HepG2 (cell line): Measurements from ENCODE around the gene POLN. TPM values are rescaled to one million over a fixed set of nuclear protein-coding genes. Genes with fewer than 3 reads are reported as not detected.

Source experiments
- AGO1 ChIP-seq: fragments of 200-400 bp; formaldehyde crosslinking; IDR thresholded peaks from 2 replicates; pipeline ENCODE4 v1.6.1; 2017; ENCODE audit warnings: mild to moderate bottlenecking, low read depth, low read length, moderate library complexity; ENCODE audit not compliant: poor library complexity, severe bottlenecking
- ARNT ChIP-seq: fragments of 450-650 bp; IDR thresholded peaks from 2 replicates; pipeline ENCODE4 v1.6.1; 2017
- ATRX ChIP-seq: sonication (generic); formaldehyde crosslinking; IDR thresholded peaks from 2 replicates; pipeline ENCODE4 v1.4.0; 2020; ENCODE audit warnings: missing genetic modification reagents, borderline replicate concordance
- EEA1 ChIP-seq: sonication (generic); formaldehyde crosslinking; IDR thresholded peaks from 2 replicates; pipeline ENCODE4 v1.5.1; 2020; ENCODE audit warnings: mild to moderate bottlenecking, missing genetic modification reagents, borderline replicate concordance
- NFKBIZ ChIP-seq: IDR thresholded peaks from 2 replicates; pipeline ENCODE4 v1.6.1; 2018; ENCODE audit warnings: missing genetic modification reagents, missing compliant biosample characterization
- ONECUT2 ChIP-seq: sonication (generic); formaldehyde crosslinking; IDR thresholded peaks from 2 replicates; pipeline ENCODE4 v1.4.0; 2020; ENCODE audit warnings: missing genetic modification reagents
- RFX1 ChIP-seq: fragments of 450-650 bp; IDR thresholded peaks from 2 replicates; pipeline ENCODE4 v1.6.1; 2017
- ZFP36L1 ChIP-seq: sonication (generic); formaldehyde crosslinking; IDR thresholded peaks from 2 replicates; pipeline ENCODE4 v1.8.0; 2022; ENCODE audit warnings: mild to moderate bottlenecking, missing genetic modification reagents, moderate library complexity
- ZFY ChIP-seq: sonication (generic); formaldehyde crosslinking; IDR thresholded peaks from 2 replicates; pipeline ENCODE4 v1.4.0; 2020; ENCODE audit warnings: missing genetic modification reagents
- ZMYM4 ChIP-seq: sonication (generic); formaldehyde crosslinking; IDR thresholded peaks from 2 replicates; pipeline ENCODE4 v1.8.1; 2023; ENCODE audit warnings: mild to moderate bottlenecking, missing genetic modification reagents
- ZNF232 ChIP-seq: sonication (generic); formaldehyde crosslinking; IDR thresholded peaks from 2 replicates; pipeline ENCODE4 v1.4.0; 2020; ENCODE audit warnings: missing genetic modification reagents, borderline replicate concordance
- ZNF558 ChIP-seq: sonication (generic); formaldehyde crosslinking; IDR thresholded peaks from 2 replicates; pipeline ENCODE4 v1.9.0; 2022; ENCODE audit warnings: mild to moderate bottlenecking, missing genetic modification reagents, borderline replicate concordance
- ZNF562 ChIP-seq: sonication (generic); formaldehyde crosslinking; IDR thresholded peaks from 2 replicates; pipeline ENCODE4 v1.8.0; 2022; ENCODE audit warnings: missing genetic modification reagents, borderline replicate concordance
- ZNF589 ChIP-seq: sonication (generic); formaldehyde crosslinking; conservative IDR thresholded peaks from 2 replicates; pipeline ENCODE4 v1.8.0; 2022; ENCODE audit warnings: mild to moderate bottlenecking, moderate library complexity, missing genetic modification reagents
- ZNF598 ChIP-seq: sonication (generic); formaldehyde crosslinking; IDR thresholded peaks from 2 replicates; pipeline ENCODE4 v1.5.1; 2020; ENCODE audit warnings: mild to moderate bottlenecking, missing genetic modification reagents, borderline replicate concordance
- ZNF713 ChIP-seq: sonication (generic); formaldehyde crosslinking; IDR thresholded peaks from 2 replicates; pipeline ENCODE4 v1.4.0; 2020; ENCODE audit warnings: mild to moderate bottlenecking, missing genetic modification reagents
- ZNF746 ChIP-seq: sonication (generic); formaldehyde crosslinking; IDR thresholded peaks from 2 replicates; pipeline ENCODE4 v1.8.0; 2022; ENCODE audit warnings: mild to moderate bottlenecking, missing genetic modification reagents
- ZNF782 ChIP-seq: sonication (generic); formaldehyde crosslinking; IDR thresholded peaks from 2 replicates; pipeline ENCODE4 v1.4.0; 2020; ENCODE audit warnings: missing genetic modification reagents, mild to moderate bottlenecking, borderline replicate concordance
- polyA plus RNA-seq, 8 experiments: library from polyadenylated mRNA; depleted of rRNA in 3 of 8; stranded (reverse) in 7 of 8; unstranded in 1 of 8; fragments of >200 nt; fragmentation: Illumina TruSeq in 4 of 8; extraction: Trizol in 4 of 8; gene quantifications; 2 replicates each; pipeline versions ENCODE4 v1.2.1 to v1.2.3, GENCODE V29; 2011 to 2016; ENCODE audit warnings: low read depth in 4 of 8, missing spikeins in 1 of 8, mixed read lengths in 1 of 8; ENCODE audit not compliant: insufficient read depth in 1 of 8
- total RNA-seq, 5 experiments: library from RNA; depleted of rRNA; stranded (reverse); fragments of >200 nt; fragmentation: Illumina TruSeq; extraction: Trizol; gene quantifications; 2 replicates each; pipeline ENCODE4 v1.2.3, GENCODE V29; 2016; ENCODE audit warnings: low read depth in 1 of 5
- TF ChIP-seq, protein P1 (sequence below): sonication (generic); formaldehyde crosslinking; IDR thresholded peaks from 2 replicates; pipeline ENCODE4 v1.5.1; 2020; ENCODE audit warnings: mild to moderate bottlenecking, missing genetic modification reagents, moderate library complexity
- TF ChIP-seq, protein P2 (sequence below): sonication (generic); formaldehyde crosslinking; IDR thresholded peaks from 2 replicates; pipeline ENCODE4 v1.4.0; 2020; ENCODE audit warnings: mild to moderate bottlenecking, missing genetic modification reagents
- TF ChIP-seq, protein P3 (sequence below): sonication (generic); formaldehyde crosslinking; IDR thresholded peaks from 2 replicates; pipeline ENCODE4 v1.5.0; 2020; ENCODE audit warnings: missing genetic modification reagents
- TF ChIP-seq, protein P4 (sequence below): fragments of 450-650 bp; IDR thresholded peaks from 2 replicates; pipeline ENCODE4 v1.6.1; 2017
- TF ChIP-seq, protein P5 (sequence below): sonication (generic); formaldehyde crosslinking; IDR thresholded peaks from 2 replicates; pipeline ENCODE4 v1.4.0; 2020; ENCODE audit warnings: missing genetic modification reagents, mild to moderate bottlenecking, borderline replicate concordance

Gene POLN
- total and polyA plus RNA-seq, 2 of the 13 experiments (the other 11 are each of a cell fraction or from before 2014, with no cell fraction given) = 0.93 to 1.5 TPM

DNA sequence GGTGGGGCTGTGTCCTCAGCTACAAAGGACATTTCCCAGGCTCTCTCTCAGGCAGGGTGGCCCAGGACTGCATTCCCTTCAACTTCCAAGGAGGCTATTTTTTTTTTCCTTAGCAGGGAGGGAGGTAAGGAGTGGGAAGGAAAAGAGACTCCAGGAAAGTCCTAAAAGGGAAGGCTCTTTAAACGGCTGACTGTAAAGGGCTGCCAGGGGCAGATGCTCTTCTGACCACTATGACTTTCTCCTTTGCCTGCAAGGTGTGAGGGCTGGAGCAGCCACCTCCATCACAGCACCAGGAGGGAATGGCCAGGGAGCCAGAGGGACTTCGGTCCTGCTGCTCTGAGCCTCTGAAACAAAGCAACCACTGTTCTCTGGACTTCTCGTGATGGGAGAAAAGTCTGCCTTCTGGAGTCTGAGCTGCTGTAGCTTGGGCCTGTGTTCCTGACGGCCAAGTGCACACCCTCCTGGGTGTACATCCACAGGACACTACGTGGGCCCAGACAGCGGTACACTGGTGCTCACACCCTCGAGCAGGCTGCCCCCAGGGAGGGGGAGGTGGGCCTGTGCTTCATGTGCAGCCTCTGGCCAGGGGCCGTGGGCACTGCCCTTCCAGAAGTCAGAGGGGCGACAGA, 164.9 kb downstream of the POLN start (continued):
- TF ChIP-seq RFX1 = no peak
- no peak for TF ChIP-seq ARNT
- TF ChIP-seq ZNF562 (CRISPR knock-in tag) = no peak
- TF ChIP-seq, protein P1, sequence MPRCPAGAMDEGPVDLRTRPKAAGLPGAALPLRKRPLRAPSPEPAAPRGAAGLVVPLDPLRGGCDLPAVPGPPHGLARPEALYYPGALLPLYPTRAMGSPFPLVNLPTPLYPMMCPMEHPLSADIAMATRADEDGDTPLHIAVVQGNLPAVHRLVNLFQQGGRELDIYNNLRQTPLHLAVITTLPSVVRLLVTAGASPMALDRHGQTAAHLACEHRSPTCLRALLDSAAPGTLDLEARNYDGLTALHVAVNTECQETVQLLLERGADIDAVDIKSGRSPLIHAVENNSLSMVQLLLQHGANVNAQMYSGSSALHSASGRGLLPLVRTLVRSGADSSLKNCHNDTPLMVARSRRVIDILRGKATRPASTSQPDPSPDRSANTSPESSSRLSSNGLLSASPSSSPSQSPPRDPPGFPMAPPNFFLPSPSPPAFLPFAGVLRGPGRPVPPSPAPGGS (CRISPR knock-in tag) = no peak
- no peak for TF ChIP-seq ZFP36L1 (CRISPR knock-in tag)
- no peak for TF ChIP-seq ZNF598
- TF ChIP-seq ZNF589 = no peak
- TF ChIP-seq, protein P2, sequence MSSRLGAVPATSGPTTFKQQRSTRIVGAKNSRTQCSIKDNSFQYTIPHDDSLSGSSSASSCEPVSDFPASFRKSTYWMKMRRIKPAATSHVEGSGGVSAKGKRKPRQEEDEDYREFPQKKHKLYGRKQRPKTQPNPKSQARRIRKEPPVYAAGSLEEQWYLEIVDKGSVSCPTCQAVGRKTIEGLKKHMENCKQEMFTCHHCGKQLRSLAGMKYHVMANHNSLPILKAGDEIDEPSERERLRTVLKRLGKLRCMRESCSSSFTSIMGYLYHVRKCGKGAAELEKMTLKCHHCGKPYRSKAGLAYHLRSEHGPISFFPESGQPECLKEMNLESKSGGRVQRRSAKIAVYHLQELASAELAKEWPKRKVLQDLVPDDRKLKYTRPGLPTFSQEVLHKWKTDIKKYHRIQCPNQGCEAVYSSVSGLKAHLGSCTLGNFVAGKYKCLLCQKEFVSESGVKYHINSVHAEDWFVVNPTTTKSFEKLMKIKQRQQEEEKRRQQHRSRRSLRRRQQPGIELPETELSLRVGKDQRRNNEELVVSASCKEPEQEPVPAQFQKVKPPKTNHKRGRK (CRISPR knock-in tag) = no peak
- TF ChIP-seq ATRX (CRISPR knock-in tag) = no peak
- TF ChIP-seq ZNF782 (CRISPR knock-in tag) = no peak
- no peak for TF ChIP-seq ZNF713
- no peak for TF ChIP-seq ZNF746
- TF ChIP-seq, protein P3, sequence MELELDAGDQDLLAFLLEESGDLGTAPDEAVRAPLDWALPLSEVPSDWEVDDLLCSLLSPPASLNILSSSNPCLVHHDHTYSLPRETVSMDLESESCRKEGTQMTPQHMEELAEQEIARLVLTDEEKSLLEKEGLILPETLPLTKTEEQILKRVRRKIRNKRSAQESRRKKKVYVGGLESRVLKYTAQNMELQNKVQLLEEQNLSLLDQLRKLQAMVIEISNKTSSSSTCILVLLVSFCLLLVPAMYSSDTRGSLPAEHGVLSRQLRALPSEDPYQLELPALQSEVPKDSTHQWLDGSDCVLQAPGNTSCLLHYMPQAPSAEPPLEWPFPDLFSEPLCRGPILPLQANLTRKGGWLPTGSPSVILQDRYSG (CRISPR knock-in tag) = no peak
- no peak for TF ChIP-seq AGO1
- TF ChIP-seq, protein P4, sequence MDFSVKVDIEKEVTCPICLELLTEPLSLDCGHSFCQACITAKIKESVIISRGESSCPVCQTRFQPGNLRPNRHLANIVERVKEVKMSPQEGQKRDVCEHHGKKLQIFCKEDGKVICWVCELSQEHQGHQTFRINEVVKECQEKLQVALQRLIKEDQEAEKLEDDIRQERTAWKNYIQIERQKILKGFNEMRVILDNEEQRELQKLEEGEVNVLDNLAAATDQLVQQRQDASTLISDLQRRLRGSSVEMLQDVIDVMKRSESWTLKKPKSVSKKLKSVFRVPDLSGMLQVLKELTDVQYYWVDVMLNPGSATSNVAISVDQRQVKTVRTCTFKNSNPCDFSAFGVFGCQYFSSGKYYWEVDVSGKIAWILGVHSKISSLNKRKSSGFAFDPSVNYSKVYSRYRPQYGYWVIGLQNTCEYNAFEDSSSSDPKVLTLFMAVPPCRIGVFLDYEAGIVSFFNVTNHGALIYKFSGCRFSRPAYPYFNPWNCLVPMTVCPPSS = no peak
- 0 out of 2 replicates have a peak, but pooled peaks have one; percentile 47 for TF ChIP-seq ZFY
- no peak for TF ChIP-seq ZMYM4 (CRISPR knock-in tag)
- TF ChIP-seq, protein P5, sequence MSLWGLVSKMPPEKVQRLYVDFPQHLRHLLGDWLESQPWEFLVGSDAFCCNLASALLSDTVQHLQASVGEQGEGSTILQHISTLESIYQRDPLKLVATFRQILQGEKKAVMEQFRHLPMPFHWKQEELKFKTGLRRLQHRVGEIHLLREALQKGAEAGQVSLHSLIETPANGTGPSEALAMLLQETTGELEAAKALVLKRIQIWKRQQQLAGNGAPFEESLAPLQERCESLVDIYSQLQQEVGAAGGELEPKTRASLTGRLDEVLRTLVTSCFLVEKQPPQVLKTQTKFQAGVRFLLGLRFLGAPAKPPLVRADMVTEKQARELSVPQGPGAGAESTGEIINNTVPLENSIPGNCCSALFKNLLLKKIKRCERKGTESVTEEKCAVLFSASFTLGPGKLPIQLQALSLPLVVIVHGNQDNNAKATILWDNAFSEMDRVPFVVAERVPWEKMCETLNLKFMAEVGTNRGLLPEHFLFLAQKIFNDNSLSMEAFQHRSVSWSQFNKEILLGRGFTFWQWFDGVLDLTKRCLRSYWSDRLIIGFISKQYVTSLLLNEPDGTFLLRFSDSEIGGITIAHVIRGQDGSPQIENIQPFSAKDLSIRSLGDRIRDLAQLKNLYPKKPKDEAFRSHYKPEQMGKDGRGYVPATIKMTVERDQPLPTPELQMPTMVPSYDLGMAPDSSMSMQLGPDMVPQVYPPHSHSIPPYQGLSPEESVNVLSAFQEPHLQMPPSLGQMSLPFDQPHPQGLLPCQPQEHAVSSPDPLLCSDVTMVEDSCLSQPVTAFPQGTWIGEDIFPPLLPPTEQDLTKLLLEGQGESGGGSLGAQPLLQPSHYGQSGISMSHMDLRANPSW (CRISPR knock-in tag) = no peak; the same call in 1 of the 2 replicates
- TF ChIP-seq NFKBIZ (CRISPR knock-in tag) = no peak
- TF ChIP-seq EEA1 (CRISPR knock-in tag) = no peak
- TF ChIP-seq ZNF232 (CRISPR knock-in tag) = no peak
- TF ChIP-seq ZNF558 = no peak
- TF ChIP-seq ONECUT2 (CRISPR knock-in tag) = no peak
